GM12891 (cell line): ENCODE data around the gene C4orf50.

ENCODE experiments used
- PAX5 ChIP-seq: IDR thresholded peaks from 2 replicates; pipeline ENCODE4 v1.6.1; 2011; ENCODE audit warnings: low read length, moderate library complexity, mild to moderate bottlenecking; ENCODE audit not compliant: insufficient read depth, severe bottlenecking
- POLR2A ChIP-seq: IDR thresholded peaks from 2 replicates; pipeline ENCODE4 v1.6.1; 2011; ENCODE audit warnings: low read depth, low read length, control low read depth
- POLR2AphosphoS5 ChIP-seq: IDR thresholded peaks from 2 replicates; pipeline ENCODE4 v1.6.1; 2011; ENCODE audit warnings: low read depth, low read length, control low read depth
- POU2F2 ChIP-seq: IDR thresholded peaks from 2 replicates; pipeline ENCODE4 v1.6.1; 2011; ENCODE audit warnings: low read depth, mild to moderate bottlenecking, control low read depth, low read length, moderate library complexity
- TAF1 ChIP-seq: IDR thresholded peaks from 2 replicates; pipeline ENCODE4 v1.6.1; 2011; ENCODE audit warnings: low read depth, low read length, control low read depth

DNA sequence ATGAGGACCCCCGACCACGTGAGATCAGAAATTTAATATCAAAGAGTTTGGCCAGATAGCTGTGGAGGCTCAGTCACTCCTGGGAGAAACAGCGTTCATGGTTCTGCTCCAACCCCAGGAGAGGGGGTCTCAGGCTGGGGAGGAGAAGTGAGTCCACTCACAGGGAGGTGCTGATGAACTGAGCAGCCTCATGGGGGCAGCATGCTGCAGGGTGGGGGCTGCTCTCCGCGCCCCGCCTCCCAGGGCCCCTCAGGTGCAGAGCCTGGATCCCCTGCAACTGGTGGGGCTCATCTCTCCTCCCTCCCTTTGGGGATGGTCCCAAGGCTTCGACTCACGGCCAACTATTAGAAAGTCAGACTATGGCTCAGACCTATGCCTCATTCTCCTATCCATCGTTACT is 26.6 kb upstream of the C4orf50 start:
- TF ChIP-seq TAF1 (no peak), POLR2AphosphoS5 (no peak), POLR2A (no peak), POU2F2 (no peak), PAX5 (no peak)
